PFSK-1 (cell line): ENCODE measurements around the gene TTC28.

Source experiments
- POLR2AphosphoS5 ChIP-seq: IDR thresholded peaks from 2 replicates; pipeline ENCODE4 v1.6.1; 2012; ENCODE audit warnings: low read depth, mild to moderate bottlenecking, control low read depth, low read length, moderate library complexity
- REST ChIP-seq, 2 experiments: IDR thresholded peaks; 2 replicates each; pipeline versions ENCODE4 v1.6.1 to v1.8.0; 2011 to 2012; ENCODE audit warnings: low read depth in 2 of 2, low read length in 2 of 2, control low read depth in 1 of 2, inconsistent platforms in 1 of 2, mild to moderate bottlenecking in 1 of 2, moderate library complexity in 1 of 2; ENCODE audit not compliant: insufficient read depth in 1 of 2
- SIN3A ChIP-seq: IDR thresholded peaks from 2 replicates; pipeline ENCODE4 v1.6.1; 2012; ENCODE audit warnings: mild to moderate bottlenecking, low read length, moderate library complexity, borderline replicate concordance; ENCODE audit not compliant: insufficient read depth
- TAF1 ChIP-seq: IDR thresholded peaks from 2 replicates; pipeline ENCODE4 v1.6.1; 2012; ENCODE audit warnings: low read length, control low read depth, borderline replicate concordance; ENCODE audit not compliant: insufficient read depth

- no peak for TF ChIP-seq POLR2AphosphoS5
- TF ChIP-seq SIN3A = no peak
- no peak for TF ChIP-seq REST (IDR thresholded peaks at IDR 0.05; ENCODE audit: insufficient read depth in 1 of 2, low read depth in 2 of 2, low read length in 2 of 2)
- no peak for TF ChIP-seq TAF1
Observed at GRCh38 chr22:28015046-28015425, 664.6 kb downstream of the TTC28 start.
